DND-41 (cell line): ENCODE measurements around the gene CA14.

ENCODE experiments used
- ATAC-seq: fragments of 200-7000 bp; cut with Tn5 transposase; 3 replicates; pipeline ENCODE4 v1.9.1; 2021; ENCODE audit warnings: low read depth; ENCODE audit not compliant: insufficient read depth
- DNase-seq: peaks from one replicate; pipeline ENCODE4 v3.0.0-alpha.2; 2020
- H2AFZ ChIP-seq: 2 replicates; pipeline ENCODE4 v1.6.0; 2012; ENCODE audit warnings: low read depth, low read length
- H3K27ac ChIP-seq: 2 replicates; pipeline ENCODE4 v1.5.1; 2012; ENCODE audit warnings: low read length, inconsistent platforms
- H3K27me3 ChIP-seq: fragments of 200-600 bp; sonication (generic); 2 replicates; pipeline ENCODE4 v1.6.0; 2012; ENCODE audit warnings: low read length, mild to moderate bottlenecking, inconsistent platforms; ENCODE audit not compliant: insufficient read depth, poor library complexity
- H3K36me3 ChIP-seq: 2 replicates; pipeline ENCODE4 v1.5.1; 2012; ENCODE audit warnings: low read length, inconsistent platforms; ENCODE audit not compliant: insufficient read depth
- H3K4me1 ChIP-seq: 2 replicates; pipeline ENCODE4 v1.5.1; 2012; ENCODE audit warnings: mild to moderate bottlenecking, low read length; ENCODE audit not compliant: insufficient read depth
- H3K4me2 ChIP-seq: 2 replicates; pipeline ENCODE4 v1.6.0; 2012; ENCODE audit warnings: mild to moderate bottlenecking, moderate library complexity, low read length, inconsistent platforms; ENCODE audit not compliant: insufficient read depth
- H3K4me3 ChIP-seq, 2 experiments: fragments of 200-600 bp in 1 of 2; shearing (Covaris generic) in 1 of 2; 2 replicates each; pipeline ENCODE4 v1.5.1; 2012 to 2016; ENCODE audit warnings: inconsistent platforms in 2 of 2, low read length in 2 of 2, mild to moderate bottlenecking in 2 of 2, low read depth in 1 of 2, moderate library complexity in 1 of 2
- H3K79me2 ChIP-seq: 2 replicates; pipeline ENCODE4 v1.6.0; 2012; ENCODE audit warnings: low read length, inconsistent platforms; ENCODE audit not compliant: insufficient read depth
- H3K9ac ChIP-seq: 2 replicates; pipeline ENCODE4 v1.6.0; 2012; ENCODE audit warnings: low read depth, mild to moderate bottlenecking, inconsistent platforms, low read length, moderate library complexity
- H3K9me3 ChIP-seq: 2 replicates; pipeline ENCODE4 v1.5.1; 2012; ENCODE audit warnings: low read length, moderate library complexity, mild to moderate bottlenecking, inconsistent platforms; ENCODE audit not compliant: insufficient read depth, severe bottlenecking
- H4K20me1 ChIP-seq: 2 replicates; pipeline ENCODE4 v1.6.0; 2012; ENCODE audit warnings: low read length; ENCODE audit not compliant: insufficient read depth
- EZH2 ChIP-seq: IDR thresholded peaks from 3 replicates; pipeline ENCODE4 v1.6.1; 2012; ENCODE audit warnings: borderline replicate concordance, low read depth, mild to moderate bottlenecking, moderate library complexity, low read length, inconsistent platforms; ENCODE audit not compliant: severe bottlenecking
- TF ChIP-seq, protein P1 (sequence below): IDR thresholded peaks from 2 replicates; pipeline ENCODE4 v1.5.1; 2012; ENCODE audit warnings: borderline replicate concordance, low read length, moderate library complexity, mild to moderate bottlenecking; ENCODE audit not compliant: poor library complexity, severe bottlenecking; ENCODE audit errors: extremely low read depth

Gene CA14

DNA sequence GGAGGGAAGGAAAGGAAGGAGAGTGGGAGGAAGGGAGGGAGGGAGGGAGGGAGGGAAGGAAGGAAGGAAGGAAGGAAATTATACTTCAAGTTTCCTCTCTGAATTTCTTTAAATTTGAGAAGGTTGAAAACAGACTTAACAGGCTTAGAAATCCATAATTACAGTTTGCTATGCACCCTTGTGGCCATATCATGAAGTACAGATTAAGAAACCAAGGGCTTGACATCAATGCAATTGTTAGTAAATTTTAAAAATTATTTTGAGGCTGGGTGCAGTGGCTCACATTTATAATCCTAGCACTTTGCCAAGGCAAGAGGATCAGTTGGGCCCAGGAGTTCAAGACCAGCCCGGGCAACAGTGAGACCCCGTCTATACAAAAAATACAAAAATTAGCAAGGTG, 36.0 kb upstream of the CA14 start:
- H3K4me1 ChIP-seq = no peaks in the 10 kb centered on the region
- no peak overlapping the region for H2AFZ ChIP-seq
- 0 out of 3 replicates have a peak, but pooled peaks have one; percentile 53 for ATAC-seq
- no peaks in the 10 kb centered on the region for H3K9me3 ChIP-seq
- H3K4me2 ChIP-seq = no peak overlapping the region
- H3K27ac ChIP-seq = no peak overlapping the region
- H3K36me3 ChIP-seq = peaks cover 70% of the 10 kb centered on the region
- no peaks in the 10 kb centered on the region for H4K20me1 ChIP-seq
- H3K9ac ChIP-seq = no peak overlapping the region
- H3K4me3 ChIP-seq = no peak overlapping the region
- no peak for TF ChIP-seq EZH2
- TF ChIP-seq, protein P1, sequence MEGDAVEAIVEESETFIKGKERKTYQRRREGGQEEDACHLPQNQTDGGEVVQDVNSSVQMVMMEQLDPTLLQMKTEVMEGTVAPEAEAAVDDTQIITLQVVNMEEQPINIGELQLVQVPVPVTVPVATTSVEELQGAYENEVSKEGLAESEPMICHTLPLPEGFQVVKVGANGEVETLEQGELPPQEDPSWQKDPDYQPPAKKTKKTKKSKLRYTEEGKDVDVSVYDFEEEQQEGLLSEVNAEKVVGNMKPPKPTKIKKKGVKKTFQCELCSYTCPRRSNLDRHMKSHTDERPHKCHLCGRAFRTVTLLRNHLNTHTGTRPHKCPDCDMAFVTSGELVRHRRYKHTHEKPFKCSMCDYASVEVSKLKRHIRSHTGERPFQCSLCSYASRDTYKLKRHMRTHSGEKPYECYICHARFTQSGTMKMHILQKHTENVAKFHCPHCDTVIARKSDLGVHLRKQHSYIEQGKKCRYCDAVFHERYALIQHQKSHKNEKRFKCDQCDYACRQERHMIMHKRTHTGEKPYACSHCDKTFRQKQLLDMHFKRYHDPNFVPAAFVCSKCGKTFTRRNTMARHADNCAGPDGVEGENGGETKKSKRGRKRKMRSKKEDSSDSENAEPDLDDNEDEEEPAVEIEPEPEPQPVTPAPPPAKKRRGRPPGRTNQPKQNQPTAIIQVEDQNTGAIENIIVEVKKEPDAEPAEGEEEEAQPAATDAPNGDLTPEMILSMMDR = peak; percentile 57
- no peak for DNase-seq
- peaks cover 14% of the 10 kb centered on the region; the same call in 1 of the 2 replicates for H3K79me2 ChIP-seq
- H3K27me3 ChIP-seq = no peaks in the 10 kb centered on the region

DNA sequence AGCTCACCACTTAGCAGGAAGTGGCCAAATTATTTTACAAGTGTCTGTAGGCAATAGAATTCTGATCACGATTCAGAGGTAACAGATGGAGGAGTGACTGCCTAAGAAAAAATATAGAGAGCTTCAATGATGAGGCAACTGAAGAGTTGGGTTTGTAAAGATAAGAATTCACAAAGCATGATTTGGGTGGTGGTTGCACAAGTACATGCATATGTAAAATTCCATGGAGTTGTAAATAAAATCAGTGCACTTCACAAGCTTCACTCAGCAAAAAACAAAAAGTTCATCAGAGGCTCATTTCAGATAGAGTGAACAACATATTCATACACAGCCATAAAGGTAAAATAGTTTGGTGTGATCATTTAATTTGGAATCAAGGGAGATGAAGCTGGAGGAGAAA, 32.6 kb upstream of the CA14 start:
- no peak overlapping the region for H2AFZ ChIP-seq
- H3K27ac ChIP-seq = no peak overlapping the region
- H3K79me2 ChIP-seq = peaks cover 41% of the 10 kb centered on the region
- H3K4me2 ChIP-seq = no peak overlapping the region
- no peak for TF ChIP-seq EZH2
- TF ChIP-seq, protein P1 = no peak
- no peaks in the 10 kb centered on the region for H3K9me3 ChIP-seq
- no peak overlapping the region for H3K4me3 ChIP-seq
- H3K36me3 ChIP-seq = peaks cover 86% of the 10 kb centered on the region
- no peak for DNase-seq
- ATAC-seq = no peak
- no peaks in the 10 kb centered on the region for H3K27me3 ChIP-seq
- no peaks in the 10 kb centered on the region for H3K4me1 ChIP-seq
- H3K9ac ChIP-seq = no peak overlapping the region
- no peaks in the 10 kb centered on the region for H4K20me1 ChIP-seq

- Histone ChIP-seq H3K4me2 (no peak overlapping the region), H3K27me3 (no peaks in the 10 kb centered on the region), H4K20me1 (no peaks in the 10 kb centered on the region), H3K4me1 (no peaks in the 10 kb centered on the region), H3K4me3 (no peak overlapping the region), H2AFZ (no peak overlapping the region), H3K36me3 (peaks cover 86% of the 10 kb centered on the region), H3K9ac (no peak overlapping the region), H3K79me2 (peaks cover 47% of the 10 kb centered on the region), H3K27ac (no peak overlapping the region), H3K9me3 (no peaks in the 10 kb centered on the region)
- DNase-seq (no peak), ATAC-seq (no peak)
- TF ChIP-seq, protein P1 = no peak
- TF ChIP-seq EZH2 = no peak
Observed at GRCh38 chr1:150225546-150225945, 32.0 kb upstream of the CA14 start.

- no peaks in the 10 kb centered on the region for H3K4me1 ChIP-seq
- H3K9ac ChIP-seq = no peak overlapping the region
- no peak overlapping the region for H3K4me2 ChIP-seq
- no peaks in the 10 kb centered on the region for H3K9me3 ChIP-seq
- peaks cover 80% of the 10 kb centered on the region for H3K36me3 ChIP-seq
- TF ChIP-seq, protein P1 = no peak
- no peak for TF ChIP-seq EZH2
- H2AFZ ChIP-seq = no peak overlapping the region
- no peaks in the 10 kb centered on the region; the same call in 1 of the 2 replicates for H4K20me1 ChIP-seq
- no peak overlapping the region for H3K4me3 ChIP-seq
- H3K27me3 ChIP-seq = no peaks in the 10 kb centered on the region
- ATAC-seq = no peak
- H3K79me2 ChIP-seq = peaks cover 56% of the 10 kb centered on the region
- no peak overlapping the region for H3K27ac ChIP-seq
- DNase-seq = no peak
Observed at GRCh38 chr1:150226486-150226885, 31.1 kb upstream of the CA14 start.
